HCT116 (cell line): ENCODE results near the gene AOC2. TPM values are rescaled to one million over a fixed set of nuclear protein-coding genes. Genes with fewer than 3 reads are reported as not detected.

ENCODE experiments used
- ATAC-seq: fragments of 200-7000 bp; cut with Tn5 transposase; 2 replicates; pipeline ENCODE4 v1.9.1; 2020; ENCODE audit warnings: mild to moderate bottlenecking, moderate library complexity
- Bru-seq: library from RNA; stranded (reverse); fragments of 400-500 nt; gene quantifications from one replicate; lab custom pipeline; 2021; lab: Mats Ljungman, UMichigan
- BruChase-seq, 2 experiments: library from RNA; stranded (reverse); fragments of 400-500 nt; gene quantifications; one replicate each; lab custom pipeline; 2021; lab: Mats Ljungman, UMichigan
- BruUV-seq: library from RNA; stranded (reverse); fragments of 400-500 nt; replicated peaks from 2 replicates; lab custom pipeline; 2021; lab: Mats Ljungman, UMichigan
- CTCF ChIA-PET: fragments of 300-600 bp; sonication (Branson Sonifier 250); formaldehyde crosslinking; loops from one replicate; lab custom pipeline; 2021; ENCODE audit warnings: antibody characterized with exemption; lab: Charles Lee
- POLR2A ChIA-PET: fragments of 300-600, 350-600 bp; sonication (Branson Sonifier 250); formaldehyde crosslinking; loops from one replicate; lab custom pipeline; 2021; ENCODE audit warnings: antibody characterized with exemption; lab: Charles Lee
- RAD21 ChIA-PET, 2 experiments: fragments of 300-600 bp; sonication (Branson Sonifier 250); formaldehyde crosslinking; loops; one replicate each; lab custom pipeline; 2023; ENCODE audit warnings: low total read pairs in 2 of 2; ENCODE audit not compliant: uncharacterized antibody in 2 of 2, unreplicated experiment in 2 of 2, low non-redundant PET in 1 of 2; lab: Charles Lee
- DNase-seq: peaks from one replicate; pipeline ENCODE4 v3.0.0-alpha.2; 2010; ENCODE audit warnings: low read depth, low spot score
- H2AFZ ChIP-seq: fragments of 200-600 bp; shearing (Covaris generic), sonication (generic); 2 replicates; pipeline ENCODE4 v1.6.1; 2017; ENCODE audit warnings: low read depth, mixed run types, mixed read lengths, antibody characterized with exemption, low read length; ENCODE audit not compliant: poor library complexity, severe bottlenecking
- H3K27ac ChIP-seq: 2 replicates; pipeline ENCODE4 v1.5.1; 2012; ENCODE audit warnings: low read depth, low read length
- H3K27me3 ChIP-seq: fragments of 200-600 bp; sonication (generic); 2 replicates; pipeline ENCODE4 v1.6.1; 2016; ENCODE audit warnings: mixed run types, low read length, mixed read lengths; ENCODE audit not compliant: insufficient read depth
- H3K36me3 ChIP-seq, 2 experiments: fragments of 200-500 bp in 1 of 2; fragments of 200-600 bp in 1 of 2; sonication (Bioruptor generic) in 1 of 2; sonication (generic) in 1 of 2; 2 replicates each; pipeline versions ENCODE4 v1.5.1 to v1.6.1; 2014 to 2016; ENCODE audit warnings: low read length in 2 of 2, inconsistent platforms in 1 of 2, mixed read lengths in 1 of 2, mixed run types in 1 of 2; ENCODE audit not compliant: insufficient read depth in 2 of 2, control insufficient read depth in 1 of 2
- H3K4me1 ChIP-seq, 2 experiments: fragments of 200-600 bp in 1 of 2; sonication (generic) in 1 of 2; 2 replicates each; pipeline versions ENCODE4 v1.5.1 to v1.6.1; 2012 to 2017; ENCODE audit warnings: low read length in 2 of 2, inconsistent platforms in 1 of 2, mild to moderate bottlenecking in 1 of 2, mixed read lengths in 1 of 2, mixed run types in 1 of 2, moderate library complexity in 1 of 2; ENCODE audit not compliant: insufficient read depth in 2 of 2, control insufficient read depth in 1 of 2
- H3K4me2 ChIP-seq: fragments of 200-600 bp; sonication (generic); 2 replicates; pipeline ENCODE4 v1.6.1; 2017; ENCODE audit warnings: mixed run types, low read length, mixed read lengths
- H3K4me3 ChIP-seq, 2 experiments: fragments of 200-600 bp in 1 of 2; sonication (generic) in 1 of 2; replicated peaks in 1 of 2; 2 replicates each; pipeline ENCODE4 v1.5.1; 2011 to 2016; ENCODE audit warnings: low read length in 2 of 2, control low read depth in 1 of 2, low read depth in 1 of 2, mild to moderate bottlenecking in 1 of 2, mixed read lengths in 1 of 2, mixed run types in 1 of 2
- H3K79me2 ChIP-seq: fragments of 200-600 bp; sonication (generic); 2 replicates; pipeline ENCODE4 v1.6.1; 2017; ENCODE audit warnings: mild to moderate bottlenecking, mixed run types, low read length, moderate library complexity, mixed read lengths; ENCODE audit not compliant: insufficient read depth
- H3K9ac ChIP-seq: fragments of 200-600 bp; sonication (generic); 2 replicates; pipeline ENCODE4 v1.6.1; 2016; ENCODE audit warnings: low read length, mixed read lengths
- H3K9me2 ChIP-seq: fragments of 200-600 bp; sonication (generic), shearing (Covaris generic); 2 replicates; pipeline ENCODE4 v1.6.1; 2017; ENCODE audit warnings: mixed run types, mild to moderate bottlenecking, moderate library complexity; ENCODE audit not compliant: insufficient read depth
- H3K9me3 ChIP-seq, 2 experiments: fragments of 200-500 bp in 1 of 2; fragments of 200-600 bp in 1 of 2; sonication (Bioruptor generic) in 1 of 2; sonication (generic) in 1 of 2; 2 replicates each; pipeline ENCODE4 v1.6.1; 2014 to 2017; ENCODE audit warnings: low read length in 2 of 2, mixed read lengths in 2 of 2, inconsistent platforms in 1 of 2, low read depth in 1 of 2, mild to moderate bottlenecking in 1 of 2, mixed run types in 1 of 2, moderate library complexity in 1 of 2; ENCODE audit not compliant: control insufficient read depth in 1 of 2, insufficient read depth in 1 of 2
- H4K20me1 ChIP-seq: fragments of 200-600 bp; sonication (generic), shearing (Covaris generic); 2 replicates; pipeline ENCODE4 v1.6.1; 2017; ENCODE audit warnings: mixed run types, mild to moderate bottlenecking, moderate library complexity; ENCODE audit not compliant: insufficient read depth
- CTCF ChIP-seq, 3 experiments: fragments of 200-600 bp in 1 of 3; sonication (generic) in 1 of 3; IDR thresholded peaks in 2 of 3; conservative IDR thresholded peaks in 1 of 3; 2 replicates each; pipeline ENCODE4 v1.5.1; 2012 to 2017; ENCODE audit warnings: low read depth in 2 of 3, low read length in 2 of 3, antibody characterized with exemption in 1 of 3, borderline replicate concordance in 1 of 3, control low read depth in 1 of 3, mild to moderate bottlenecking in 1 of 3, mixed read lengths in 1 of 3, mixed run types in 1 of 3, moderate library complexity in 1 of 3; ENCODE audit not compliant: insufficient read depth in 1 of 3
- EGR1 ChIP-seq: IDR thresholded peaks from 2 replicates; pipeline ENCODE4 v1.6.1; 2012; ENCODE audit warnings: low read depth
- ELF1 ChIP-seq: IDR thresholded peaks from 2 replicates; pipeline ENCODE4 v1.6.1; 2012; ENCODE audit warnings: low read depth, borderline replicate concordance
- FOSL1 ChIP-seq: IDR thresholded peaks from 2 replicates; pipeline ENCODE4 v1.6.1; 2012; ENCODE audit warnings: low read depth
- JUND ChIP-seq: IDR thresholded peaks from 2 replicates; pipeline ENCODE4 v1.6.1; 2012
- MAX ChIP-seq: IDR thresholded peaks from 2 replicates; pipeline ENCODE4 v1.6.1; 2012
- POLR2AphosphoS5 ChIP-seq: IDR thresholded peaks from 2 replicates; pipeline ENCODE4 v1.6.1; 2011; ENCODE audit warnings: mild to moderate bottlenecking, low read depth, low read length, moderate library complexity
- RAD21 ChIP-seq: IDR thresholded peaks from 2 replicates; pipeline ENCODE4 v1.6.1; 2012; ENCODE audit warnings: low read depth, mild to moderate bottlenecking
- REST ChIP-seq: IDR thresholded peaks from 2 replicates; pipeline ENCODE4 v1.6.1; 2012; ENCODE audit warnings: low read depth
- SIN3A ChIP-seq: IDR thresholded peaks from 2 replicates; pipeline ENCODE4 v1.6.1; 2012; ENCODE audit warnings: low read depth
- intact Hi-C: fragments of 100-400 bp; cut with micrococcal nuclease; formaldehyde crosslinking; loops from 2 replicates; pipeline ENCODE4 v1.10.0; 2022
- long read RNA-seq: library from polyadenylated mRNA; unstranded; transcript quantifications from one replicate; pipeline ENCODE4 v2.0.0, GENCODE V29; 2021; ENCODE audit not compliant: unreplicated experiment
- polyA plus RNA-seq: library from polyadenylated mRNA; unstranded; fragments of >200 nt; gene quantifications from 2 replicates; pipeline ENCODE4 v1.2.1, GENCODE V29; 2012; ENCODE audit warnings: missing spikeins
- total RNA-seq: library from RNA; stranded (reverse); gene quantifications from one replicate; pipeline ENCODE4 v1.2.1, GENCODE V29; 2021; ENCODE audit not compliant: unreplicated experiment

AOC2 gene
- 8.0 TPM for total RNA-seq
- polyA plus RNA-seq, result 4.6 and 5.6 TPM in 2 replicates
- Bru-seq, nascent RNA, result percentile 73 among the genes with signal in this experiment
- percentile 97 among the genes with signal in this experiment for BruChase-seq, experiment 1, labeled RNA remaining after a 6-hour chase
- percentile 94 among the genes with signal in this experiment for BruChase-seq, experiment 2, labeled RNA remaining after a 2-hour chase
- long read RNA-seq, transcript AOC2-201 (4 exons, 2,657 nt), result major isoform, 9 of 11 reads
- long read RNA-seq, partial matches to known transcripts, result 1 of 11 reads
- long read RNA-seq, other reads (novel, unspliced or antisense), result 1 of 11 reads

GRCh38 chr17:42844271-42844670, at the start of gene AOC2:
Gene AOC2, plus strand, starts transcription at chr17:42844580. Its CDS starts 47 bp downstream, at chr17:42844627.
- ATAC-seq (no peak), DNase-seq (no peak)
- Histone ChIP-seq H4K20me1 (peaks cover 3% of the 10 kb centered on the region; the same call in 1 of the 2 replicates), H3K9me3 (no peaks in the 10 kb centered on the region), H3K27ac (no peak within 1 kb of the TSS), H3K4me1 (no peaks in the 10 kb centered on the region), H3K4me3 (no peak within 1 kb of the TSS), H3K36me3 (peaks cover 42 to 57% of the 10 kb centered on the region in 2 experiments), H3K4me2 (no peak within 1 kb of the TSS), H3K79me2 (peaks cover 8% of the 10 kb centered on the region), H3K27me3 (no peaks in the 10 kb centered on the region), H2AFZ (no peak within 1 kb of the TSS), H3K9ac (no peak within 1 kb of the TSS), H3K9me2 (no peaks in the 10 kb centered on the region)
- intact Hi-C loops, result no loop called here
- no TSS peak for BruUV-seq
- TF ChIP-seq ELF1 (no peak), FOSL1 (no peak), JUND (no peak), POLR2AphosphoS5 (no peak), SIN3A (no peak), REST (no peak), RAD21 (no peak), EGR1 (no peak), MAX (no peak), CTCF (IDR thresholded peaks at IDR 0.05 in 2 of 3, conservative IDR thresholded peaks at IDR 0.05 in 1 of 3; ENCODE audit: borderline replicate concordance in 1 of 3, insufficient read depth in 1 of 3, low read depth in 2 of 3, low read length in 2 of 3) (no peak)
- ChIA-PET RAD21 (no interaction called here), POLR2A (no interaction called here), CTCF (interaction anchor here (2.6 kb wide), 1 partner anchor 266 kb away, joined by 9 read pairs; the partner anchor contains the start of gene PSMC3IP)
